ENCODE results near the gene SPINT2. TPM values are rescaled to one million over a fixed set of nuclear protein-coding genes. Genes with fewer than 3 reads are reported as not detected.
A peak's percentile ranks its signal among the peaks of the same experiment; 100 is the strongest.

SPINT2 gene
- total RNA-seq, 1 donor, result 2.2 TPM

DNA sequence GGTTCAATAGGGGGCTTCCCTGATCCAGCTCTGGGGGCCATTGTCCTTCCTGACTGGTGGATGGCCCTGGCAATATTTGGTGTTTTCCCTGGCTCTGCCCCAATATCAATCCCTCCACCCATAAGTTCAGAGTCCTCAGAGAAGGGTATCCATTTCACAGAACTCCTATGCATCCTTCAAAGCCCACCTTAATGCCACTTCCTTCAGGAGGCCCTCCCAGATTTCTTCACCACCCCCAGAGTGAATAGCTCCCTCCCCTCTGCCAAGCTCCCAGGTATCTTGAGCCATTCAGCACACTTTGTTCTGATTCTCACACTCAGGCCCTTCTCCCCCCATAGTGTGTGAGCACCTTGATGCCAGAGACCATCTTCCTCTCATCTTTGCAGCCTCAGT, 13.9 kb upstream of the SPINT2 start:
- no peak overlapping the region for H3K27ac ChIP-seq (ENCODE audit: low read depth, low read length)
- DNase-seq (ENCODE audit: insufficient read length, low spot score, missing footprints), result peak; percentile 29

DNA sequence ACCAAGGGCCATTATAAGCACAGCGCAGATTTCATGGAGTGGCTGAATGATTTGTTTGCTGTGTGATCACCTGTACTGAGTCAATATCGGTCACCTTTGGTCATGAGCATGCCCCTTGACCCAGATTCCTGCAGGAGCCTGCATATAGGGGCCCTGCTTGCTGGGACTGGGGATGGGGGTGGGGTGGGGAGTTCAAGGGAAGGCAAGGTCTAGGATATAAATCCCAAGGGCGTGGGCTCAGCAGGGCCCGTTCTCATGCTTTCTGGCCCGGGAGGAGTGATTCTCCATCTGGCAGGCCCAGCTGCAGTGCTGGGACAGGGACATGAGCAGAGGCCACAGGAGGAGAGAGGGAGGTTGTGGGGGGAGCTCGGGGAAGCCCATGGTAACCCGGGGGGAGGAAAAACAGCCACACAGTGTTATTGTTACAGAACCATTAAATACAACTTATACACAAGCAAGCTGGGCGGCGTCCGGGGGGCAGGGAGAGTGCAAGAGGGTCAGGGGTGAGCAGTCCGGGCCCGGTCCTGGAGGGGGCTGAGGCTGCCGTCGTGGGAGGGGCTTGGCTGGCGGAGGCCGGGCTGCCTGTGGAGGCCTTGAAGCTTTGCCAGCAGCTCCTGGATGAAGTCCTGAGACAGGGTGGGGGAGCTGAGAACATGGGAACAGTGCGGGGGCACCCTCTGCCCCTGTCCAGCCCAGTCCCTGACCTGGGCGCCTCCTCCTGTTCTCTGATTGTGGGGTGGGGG, 13.4 kb upstream of the SPINT2 start:
- Histone ChIP-seq H3K4me3 (ENCODE audit: insufficient read depth, low read length) (peak overlapping the region; percentile 42), H4K20me1 (ENCODE audit: insufficient read depth, low read length) (no peaks in the 10 kb centered on the region), H3K9me3 (ENCODE audit: low read depth, low read length) (no peaks in the 10 kb centered on the region), H3K27ac (ENCODE audit: low read depth, low read length) (no peak overlapping the region), H3K36me3 (ENCODE audit: insufficient read depth, low read length) (no peaks in the 10 kb centered on the region), H2AFZ (ENCODE audit: low read length) (peak overlapping the region; percentile 93), H3K4me1 (ENCODE audit: insufficient read depth, low read length) (peaks cover 17% of the 10 kb centered on the region), H3K4me2 (ENCODE audit: insufficient read depth, low read length) (peak overlapping the region; percentile 74), H3K79me2 (ENCODE audit: insufficient read depth, low read length) (no peaks in the 10 kb centered on the region), H3K27me3 (ENCODE audit: insufficient read depth, low read length) (no peaks in the 10 kb centered on the region)
- TF ChIP-seq, protein P1, sequence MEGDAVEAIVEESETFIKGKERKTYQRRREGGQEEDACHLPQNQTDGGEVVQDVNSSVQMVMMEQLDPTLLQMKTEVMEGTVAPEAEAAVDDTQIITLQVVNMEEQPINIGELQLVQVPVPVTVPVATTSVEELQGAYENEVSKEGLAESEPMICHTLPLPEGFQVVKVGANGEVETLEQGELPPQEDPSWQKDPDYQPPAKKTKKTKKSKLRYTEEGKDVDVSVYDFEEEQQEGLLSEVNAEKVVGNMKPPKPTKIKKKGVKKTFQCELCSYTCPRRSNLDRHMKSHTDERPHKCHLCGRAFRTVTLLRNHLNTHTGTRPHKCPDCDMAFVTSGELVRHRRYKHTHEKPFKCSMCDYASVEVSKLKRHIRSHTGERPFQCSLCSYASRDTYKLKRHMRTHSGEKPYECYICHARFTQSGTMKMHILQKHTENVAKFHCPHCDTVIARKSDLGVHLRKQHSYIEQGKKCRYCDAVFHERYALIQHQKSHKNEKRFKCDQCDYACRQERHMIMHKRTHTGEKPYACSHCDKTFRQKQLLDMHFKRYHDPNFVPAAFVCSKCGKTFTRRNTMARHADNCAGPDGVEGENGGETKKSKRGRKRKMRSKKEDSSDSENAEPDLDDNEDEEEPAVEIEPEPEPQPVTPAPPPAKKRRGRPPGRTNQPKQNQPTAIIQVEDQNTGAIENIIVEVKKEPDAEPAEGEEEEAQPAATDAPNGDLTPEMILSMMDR (IDR thresholded peaks at IDR 0.05; ENCODE audit: extremely low read depth, low read depth, low read length), result no peak
- peak; percentile 77 for DNase-seq (ENCODE audit: insufficient read length, low spot score, missing footprints)

More for the DNA sequence above, 13.9 kb upstream of the SPINT2 start:
- Histone ChIP-seq H3K27me3 (ENCODE audit: insufficient read depth, low read length) (no peaks in the 10 kb centered on the region), H3K36me3 (ENCODE audit: insufficient read depth, low read length) (no peaks in the 10 kb centered on the region), H3K4me3 (ENCODE audit: insufficient read depth, low read length) (no peak overlapping the region), H2AFZ (ENCODE audit: low read length) (no peak overlapping the region), H4K20me1 (ENCODE audit: insufficient read depth, low read length) (no peaks in the 10 kb centered on the region), H3K4me1 (ENCODE audit: insufficient read depth, low read length) (peaks cover 20% of the 10 kb centered on the region), H3K4me2 (ENCODE audit: insufficient read depth, low read length) (no peak overlapping the region), H3K9me3 (ENCODE audit: low read depth, low read length) (no peaks in the 10 kb centered on the region), H3K79me2 (ENCODE audit: insufficient read depth, low read length) (no peaks in the 10 kb centered on the region)
- TF ChIP-seq, protein P1 (IDR thresholded peaks at IDR 0.05; ENCODE audit: extremely low read depth, low read depth, low read length), result no peak

DNA sequence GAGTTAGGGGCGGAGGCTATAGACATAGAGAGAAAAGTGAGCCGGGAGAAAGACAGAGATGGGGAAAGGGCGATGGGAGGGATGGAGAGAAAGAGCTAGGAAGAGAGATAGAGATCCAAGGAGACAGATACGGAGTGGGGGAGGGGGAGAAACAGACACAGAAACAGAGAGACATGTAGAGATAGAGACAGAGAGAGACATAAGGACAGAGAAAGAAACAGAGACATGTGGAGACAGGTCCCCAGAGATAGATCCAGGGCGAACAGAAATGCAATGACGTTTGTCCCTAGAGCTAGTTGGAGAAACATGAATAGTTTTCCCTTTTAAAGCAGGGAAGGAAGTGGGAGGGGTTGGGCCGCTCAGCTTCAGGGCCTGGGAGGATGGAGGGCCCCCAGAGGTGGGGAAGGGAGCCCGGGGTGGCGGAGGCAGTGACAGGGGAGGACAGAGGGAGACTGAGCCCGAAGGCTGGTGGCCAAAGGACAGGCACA, 12.8 kb upstream of the SPINT2 start:
- Histone ChIP-seq H3K27ac (ENCODE audit: low read depth, low read length) (no peak overlapping the region), H3K4me3 (ENCODE audit: insufficient read depth, low read length) (peak overlapping the region; percentile 42), H3K4me1 (ENCODE audit: insufficient read depth, low read length) (peaks cover 14% of the 10 kb centered on the region), H2AFZ (ENCODE audit: low read length) (peak overlapping the region; percentile 93), H3K4me2 (ENCODE audit: insufficient read depth, low read length) (peak overlapping the region; percentile 74), H4K20me1 (ENCODE audit: insufficient read depth, low read length) (no peaks in the 10 kb centered on the region), H3K9me3 (ENCODE audit: low read depth, low read length) (no peaks in the 10 kb centered on the region), H3K36me3 (ENCODE audit: insufficient read depth, low read length) (no peaks in the 10 kb centered on the region), H3K27me3 (ENCODE audit: insufficient read depth, low read length) (peaks cover 4% of the 10 kb centered on the region), H3K79me2 (ENCODE audit: insufficient read depth, low read length) (no peaks in the 10 kb centered on the region)
- TF ChIP-seq, protein P1 (IDR thresholded peaks at IDR 0.05; ENCODE audit: extremely low read depth, low read depth, low read length), result no peak
- peak; percentile 86 for DNase-seq (ENCODE audit: insufficient read length, low spot score, missing footprints)

DNA sequence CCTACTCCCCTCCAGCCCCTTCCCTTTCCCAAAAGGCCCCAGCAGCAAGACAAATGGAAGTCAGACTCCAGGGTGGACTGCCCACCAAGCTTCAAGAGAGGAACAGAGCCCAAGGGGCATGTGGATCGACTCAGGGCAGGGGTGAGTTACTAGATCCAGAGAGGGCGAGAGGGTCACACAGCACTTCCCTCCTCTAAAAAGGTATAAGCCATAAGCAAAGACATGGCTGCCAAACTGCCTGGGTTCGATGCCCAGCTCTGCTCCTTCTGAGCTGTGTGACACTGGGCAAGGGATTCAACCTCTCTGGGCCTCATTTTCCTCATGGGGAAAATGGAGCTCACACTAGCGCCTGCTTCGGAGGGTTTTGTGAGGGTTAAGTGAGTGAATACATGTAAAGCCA, 12.0 kb upstream of the SPINT2 start:
- Histone ChIP-seq H3K27me3 (ENCODE audit: insufficient read depth, low read length) (peaks cover 8% of the 10 kb centered on the region), H3K9me3 (ENCODE audit: low read depth, low read length) (no peaks in the 10 kb centered on the region), H4K20me1 (ENCODE audit: insufficient read depth, low read length) (no peaks in the 10 kb centered on the region), H3K4me2 (ENCODE audit: insufficient read depth, low read length) (no peak overlapping the region), H3K4me3 (ENCODE audit: insufficient read depth, low read length) (no peak overlapping the region), H3K79me2 (ENCODE audit: insufficient read depth, low read length) (no peaks in the 10 kb centered on the region), H3K4me1 (ENCODE audit: insufficient read depth, low read length) (peaks cover 11% of the 10 kb centered on the region), H3K27ac (ENCODE audit: low read depth, low read length) (no peak overlapping the region), H3K36me3 (ENCODE audit: insufficient read depth, low read length) (no peaks in the 10 kb centered on the region), H2AFZ (ENCODE audit: low read length) (no peak overlapping the region)
- peak; percentile 68 for DNase-seq (ENCODE audit: insufficient read length, low spot score, missing footprints)
- TF ChIP-seq, protein P1 (IDR thresholded peaks at IDR 0.05; ENCODE audit: extremely low read depth, low read depth, low read length), result no peak

Measured in osteoblast (primary cell).